WERI-Rb-1 (cell line): Measurements from ENCODE around the gene TOMM34.

Source experiments
- DNase-seq: peaks from one replicate; pipeline ENCODE4 v3.0.0-alpha.2; 2020
- H3K27ac ChIP-seq: fragments of 250-450 bp; sonication (Bioruptor Pico); 2 replicates; pipeline ENCODE4 v1.5.1; 2020; ENCODE audit warnings: mild to moderate bottlenecking, moderate library complexity
- H3K27me3 ChIP-seq: fragments of 250-450 bp; sonication (Bioruptor Pico); 2 replicates; pipeline ENCODE4 v1.5.1; 2021; ENCODE audit warnings: mild to moderate bottlenecking, low read depth, moderate library complexity; ENCODE audit not compliant: insufficient read depth, severe bottlenecking
- H3K36me3 ChIP-seq: fragments of 250-450 bp; sonication (Bioruptor Pico); 2 replicates; pipeline ENCODE4 v1.5.1; 2020; ENCODE audit warnings: mild to moderate bottlenecking, moderate library complexity
- H3K4me3 ChIP-seq: 2 replicates; pipeline ENCODE4 v1.5.1; 2011; ENCODE audit warnings: low read depth, mild to moderate bottlenecking, control low read depth, low read length
- H3K9me3 ChIP-seq: fragments of 250-450 bp; sonication (Bioruptor Pico); 2 replicates; pipeline ENCODE4 v1.5.1; 2021; ENCODE audit warnings: mild to moderate bottlenecking, moderate library complexity; ENCODE audit not compliant: severe bottlenecking
- TF ChIP-seq, protein P1 (sequence below): IDR thresholded peaks from 2 replicates; pipeline ENCODE4 v1.5.1; 2011; ENCODE audit warnings: low read depth, mild to moderate bottlenecking, control low read depth, inconsistent platforms, low read length

The TOMM34 gene

DNA sequence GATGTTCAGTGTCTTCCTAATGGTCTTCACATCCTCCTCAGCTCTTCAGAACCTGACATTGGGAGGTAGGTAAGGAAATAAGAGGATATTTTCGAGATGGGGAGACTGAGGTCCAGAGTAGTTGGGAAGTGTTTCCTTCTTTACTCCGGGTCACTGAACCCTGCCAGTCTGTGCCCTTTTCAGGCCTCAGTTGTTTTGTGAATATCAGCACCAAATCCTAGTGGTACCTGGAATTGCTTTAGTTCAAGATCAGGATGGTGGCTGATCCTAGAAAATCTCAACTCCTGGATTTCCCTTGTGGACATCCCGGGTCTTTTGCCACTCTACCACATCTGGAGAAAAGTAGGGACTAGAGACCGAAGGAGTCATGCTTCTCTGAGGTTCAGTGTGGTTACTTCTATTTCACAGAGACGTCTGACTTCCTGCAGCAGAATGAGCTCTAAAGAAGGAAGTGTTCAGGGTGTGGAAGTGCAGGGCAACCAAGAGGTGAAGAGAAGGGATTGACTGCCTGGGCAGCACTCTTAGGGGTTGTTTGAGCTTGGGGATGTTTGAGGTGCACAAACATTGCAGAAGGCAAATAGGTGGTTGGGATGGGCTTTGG lies 7.1 kb upstream of the TOMM34 start:
- H3K27me3 ChIP-seq, result no peaks in the 10 kb centered on the region
- H3K36me3 ChIP-seq, result peaks cover 5% of the 10 kb centered on the region; the same call in 1 of the 2 replicates
- H3K4me3 ChIP-seq, result peak overlapping the region; percentile 90
- TF ChIP-seq, protein P1, sequence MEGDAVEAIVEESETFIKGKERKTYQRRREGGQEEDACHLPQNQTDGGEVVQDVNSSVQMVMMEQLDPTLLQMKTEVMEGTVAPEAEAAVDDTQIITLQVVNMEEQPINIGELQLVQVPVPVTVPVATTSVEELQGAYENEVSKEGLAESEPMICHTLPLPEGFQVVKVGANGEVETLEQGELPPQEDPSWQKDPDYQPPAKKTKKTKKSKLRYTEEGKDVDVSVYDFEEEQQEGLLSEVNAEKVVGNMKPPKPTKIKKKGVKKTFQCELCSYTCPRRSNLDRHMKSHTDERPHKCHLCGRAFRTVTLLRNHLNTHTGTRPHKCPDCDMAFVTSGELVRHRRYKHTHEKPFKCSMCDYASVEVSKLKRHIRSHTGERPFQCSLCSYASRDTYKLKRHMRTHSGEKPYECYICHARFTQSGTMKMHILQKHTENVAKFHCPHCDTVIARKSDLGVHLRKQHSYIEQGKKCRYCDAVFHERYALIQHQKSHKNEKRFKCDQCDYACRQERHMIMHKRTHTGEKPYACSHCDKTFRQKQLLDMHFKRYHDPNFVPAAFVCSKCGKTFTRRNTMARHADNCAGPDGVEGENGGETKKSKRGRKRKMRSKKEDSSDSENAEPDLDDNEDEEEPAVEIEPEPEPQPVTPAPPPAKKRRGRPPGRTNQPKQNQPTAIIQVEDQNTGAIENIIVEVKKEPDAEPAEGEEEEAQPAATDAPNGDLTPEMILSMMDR, result no peak
- no peak overlapping the region for H3K27ac ChIP-seq
- no peak for DNase-seq
- H3K9me3 ChIP-seq, result no peaks in the 10 kb centered on the region

DNA sequence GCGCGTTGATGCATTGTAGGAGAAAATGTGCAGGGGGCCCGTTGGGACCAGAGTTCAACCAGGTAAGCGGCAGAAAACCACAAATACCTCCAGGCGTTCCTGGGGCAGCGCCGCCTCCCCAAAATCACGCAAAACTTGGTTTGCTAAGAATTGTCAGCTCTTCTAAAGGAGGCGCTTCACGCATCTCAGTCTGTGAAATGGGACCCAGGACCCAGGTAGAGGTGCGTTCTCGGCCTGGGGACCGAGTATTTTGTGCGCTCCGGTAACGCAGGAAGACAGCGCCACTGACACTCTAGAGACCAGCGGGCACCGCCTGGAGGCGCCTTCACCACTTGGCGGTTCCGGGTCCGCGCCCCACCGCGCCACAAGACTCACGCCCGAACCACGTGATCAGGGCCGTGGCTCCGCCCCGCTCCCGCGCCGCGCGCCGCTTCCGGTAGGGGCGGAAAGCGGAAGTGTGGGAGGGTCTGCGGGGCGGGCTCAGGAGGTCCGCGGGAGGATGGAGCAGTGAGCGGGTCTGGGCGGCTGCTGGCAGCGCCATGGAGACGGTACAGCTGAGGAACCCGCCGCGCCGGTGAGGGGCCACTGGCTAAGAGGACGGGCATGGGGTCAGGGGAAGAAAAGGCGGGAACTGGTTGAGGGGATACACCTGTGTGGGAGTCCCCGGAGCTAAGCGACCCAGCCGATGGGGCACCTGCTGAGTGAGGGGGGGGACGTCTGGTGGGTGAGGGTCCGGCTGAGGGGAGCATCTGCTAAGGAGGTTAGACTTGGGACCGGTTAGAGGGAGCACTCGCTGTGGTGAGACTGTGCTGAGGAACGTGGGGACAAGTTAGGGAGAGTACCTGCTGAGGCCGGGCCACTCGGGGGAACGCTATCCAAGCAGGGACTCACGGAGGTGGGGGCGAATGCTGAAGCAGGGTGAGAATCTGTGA lies 6.1 kb upstream of the TOMM34 start, which contains the start of gene STK4:
TSS of gene STK4 (plus strand) at position 483 of the 932 bp plus-strand sequence. CDS start at position 540, 57 bp downstream.
- no peaks in the 10 kb centered on the region for H3K27me3 ChIP-seq
- H3K36me3 ChIP-seq, result peaks cover 2% of the 10 kb centered on the region; the same call in 1 of the 2 replicates
- TF ChIP-seq, protein P1, result peak; percentile 80
- no peaks in the 10 kb centered on the region for H3K9me3 ChIP-seq
- peak within 1 kb of the TSS; percentile 90 for H3K4me3 ChIP-seq
- H3K27ac ChIP-seq, result peak within 1 kb of the TSS; percentile 56
- peak; percentile 95 for DNase-seq

DNA sequence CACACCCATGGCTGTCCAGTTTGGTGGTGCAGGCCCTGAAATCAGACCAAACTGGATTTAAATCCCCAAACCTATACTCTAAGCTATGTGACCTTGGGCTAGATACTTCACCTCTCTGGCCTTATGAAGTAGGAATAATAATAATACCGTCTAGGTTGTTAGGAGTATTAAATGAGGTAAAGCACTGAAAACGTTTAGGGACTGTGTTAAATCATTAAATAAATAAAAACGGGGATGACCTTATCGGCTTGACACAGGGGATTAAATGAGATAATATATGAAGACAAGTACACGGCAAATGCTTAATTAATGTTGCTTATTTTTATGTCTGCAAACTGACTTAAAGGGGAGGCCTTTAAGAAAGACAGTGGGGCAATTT lies 5.4 kb upstream of the TOMM34 start:
- H3K4me3 ChIP-seq, result peak overlapping the region; percentile 90
- H3K27me3 ChIP-seq, result no peaks in the 10 kb centered on the region
- H3K9me3 ChIP-seq, result no peaks in the 10 kb centered on the region
- TF ChIP-seq, protein P1, result no peak
- no peak for DNase-seq
- H3K36me3 ChIP-seq, result no peaks in the 10 kb centered on the region
- H3K27ac ChIP-seq, result peak overlapping the region; percentile 45

DNA sequence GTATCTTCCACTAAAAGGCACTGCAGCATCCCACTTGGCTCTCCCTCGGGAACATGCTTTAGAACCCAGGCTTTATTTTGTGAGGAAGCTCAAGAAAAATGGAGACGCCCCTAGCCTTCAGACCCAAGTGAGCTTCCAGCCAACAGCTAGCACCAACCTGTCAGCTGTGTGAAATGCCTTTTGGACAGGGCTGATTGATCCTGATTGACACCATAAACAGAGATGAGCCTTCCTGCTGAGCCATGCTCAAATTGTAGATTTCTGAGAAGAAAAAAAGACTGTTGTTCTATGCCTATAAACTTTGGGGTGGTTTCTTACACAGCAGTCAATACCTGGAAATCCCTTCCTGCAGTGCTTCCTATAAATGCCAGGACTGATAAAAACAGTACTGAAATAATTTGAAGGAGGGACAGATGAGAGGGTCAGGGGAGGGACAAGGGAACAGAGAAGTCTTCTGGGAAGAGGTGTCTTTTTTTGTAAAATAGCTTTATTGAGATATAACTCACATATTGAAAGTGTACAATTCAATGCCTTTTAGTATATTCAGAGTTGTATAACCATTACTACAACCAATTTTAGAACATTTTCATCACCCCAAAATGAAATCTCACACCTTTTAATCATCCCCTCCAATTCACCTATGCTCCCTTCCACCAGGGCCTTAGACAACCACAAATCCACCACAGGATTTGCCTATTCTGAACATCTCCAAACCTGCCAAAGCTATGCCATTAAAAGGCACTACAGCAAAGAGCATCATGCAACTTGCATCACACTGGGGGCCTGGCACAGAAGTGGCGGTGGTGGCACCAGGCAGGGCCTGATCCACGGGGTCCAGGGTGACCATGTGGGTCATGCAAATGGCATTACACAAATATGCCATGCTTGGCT lies 3.4 kb upstream of the TOMM34 start:
- H3K36me3 ChIP-seq, result peaks cover under 1% of the 10 kb centered on the region
- no peaks in the 10 kb centered on the region for H3K9me3 ChIP-seq
- H3K27me3 ChIP-seq, result no peaks in the 10 kb centered on the region
- TF ChIP-seq, protein P1, result no peak
- no peak overlapping the region for H3K27ac ChIP-seq
- no peak overlapping the region for H3K4me3 ChIP-seq
- DNase-seq, result no peak

DNA sequence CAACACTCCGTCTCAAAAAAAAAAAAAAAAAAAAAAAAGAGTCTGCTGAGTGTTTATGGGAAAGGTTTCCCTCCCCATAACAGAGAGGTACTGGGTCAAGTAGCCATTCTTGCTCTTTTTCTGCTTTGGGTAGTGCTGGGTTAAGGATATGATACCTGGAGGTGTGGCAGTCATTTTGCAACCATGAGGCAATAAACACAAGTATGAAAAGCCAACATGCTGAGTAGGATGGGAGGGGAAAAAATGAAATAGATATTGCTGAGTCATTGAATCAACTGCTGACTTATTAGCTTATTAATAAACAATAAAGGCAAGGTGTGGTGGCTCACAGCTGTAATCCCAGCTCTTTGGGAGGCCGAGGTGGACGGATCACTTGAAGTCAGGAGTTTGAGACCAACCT lies 2.3 kb upstream of the TOMM34 start:
- Histone ChIP-seq H3K4me3 (no peak overlapping the region), H3K9me3 (no peaks in the 10 kb centered on the region), H3K27me3 (no peaks in the 10 kb centered on the region), H3K36me3 (peaks cover 6% of the 10 kb centered on the region), H3K27ac (no peak overlapping the region)
- TF ChIP-seq, protein P1, result no peak
- DNase-seq, result no peak
